Measurements from ENCODE around the gene HLA-DMA. TPM values are rescaled to one million over a fixed set of nuclear protein-coding genes. Genes with fewer than 3 reads are reported as not detected.

HLA-DMA gene
- total and polyA plus RNA-seq, 2 of the 4 experiments (the other 2 are of a cell fraction) = 2.3 to 8.3 TPM

DNA sequence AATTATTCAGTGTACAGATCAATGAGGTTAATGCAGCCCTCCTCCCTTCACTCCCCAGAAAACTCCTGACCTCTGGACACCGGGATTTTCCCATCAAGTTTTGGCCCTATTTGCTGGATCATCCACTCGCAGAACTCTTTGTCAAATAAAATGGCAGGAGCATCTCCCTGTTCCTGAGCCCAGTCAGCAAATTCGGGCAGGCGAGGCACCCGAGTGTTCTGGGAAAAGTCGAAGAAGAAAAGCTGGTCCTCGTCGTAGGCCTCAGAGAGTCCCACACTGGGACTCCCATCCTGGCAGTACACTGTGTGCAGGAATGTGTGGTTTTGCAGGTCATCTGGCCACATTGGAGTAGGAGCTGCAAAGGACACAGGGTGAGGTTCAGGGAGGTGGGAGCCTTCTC is 2.4 kb downstream of the HLA-DMA start:
- 0 out of 4 replicates have a peak, but pooled peaks cover 0 to 3% of the 10 kb centered on the region in 2 experiments for H3K79me1 ChIP-seq (ENCODE audit: low read depth in 1 of 2, low read length in 2 of 2)
- H4K20me1 ChIP-seq (ENCODE audit: insufficient read depth, low read length) = no peaks in the 10 kb centered on the region
- ChIA-PET POLR2A (ENCODE audit: unreplicated experiment) (interaction anchor here (0.8 kb wide), 1 partner anchor 23 kb away, joined by 3 read pairs; no protein-coding TSS in a partner anchor), CTCF (no interaction called here)
- no peak overlapping the region for H2BK20ac ChIP-seq (ENCODE audit: low read depth, low read length)
- H2BK5ac ChIP-seq (ENCODE audit: low read depth, low read length, poor library complexity, severe bottlenecking) = no peak overlapping the region
- no peaks in the 10 kb centered on the region for H3K36me3 ChIP-seq (ENCODE audit: control insufficient read depth, insufficient read depth, low read length)
- H3K18ac ChIP-seq (ENCODE audit: low read depth, low read length) = no peak overlapping the region
- H3K4me1 ChIP-seq (ENCODE audit: control insufficient read depth, insufficient read depth, low read length) = peaks cover 3% of the 10 kb centered on the region; the same call in 1 of the 2 replicates
- no peak overlapping the region; the same call in 1 of the 2 replicates for H2AK5ac ChIP-seq (ENCODE audit: low read depth, low read length)
- H2BK120ac ChIP-seq (ENCODE audit: low read depth, low read length) = no peak overlapping the region
- no peaks in the 10 kb centered on the region for H3K9me3 ChIP-seq (ENCODE audit: control insufficient read depth, insufficient read depth, low read length)
- no peak overlapping the region for H2AFZ ChIP-seq (replicated peaks; ENCODE audit: low read length, poor library complexity)
- no peak overlapping the region for H3K4me3 ChIP-seq (ENCODE audit: insufficient read depth, low read depth, low read length)
- H3K4ac ChIP-seq (ENCODE audit: low read depth, low read length) = no peak overlapping the region
- H3K14ac ChIP-seq (replicated peaks; ENCODE audit: low read depth, low read length) = no peak overlapping the region
- H2BK15ac ChIP-seq (ENCODE audit: low read depth, low read length) = no peak overlapping the region; the same call in 2 of the 3 replicates
- no peak for DNase-seq
- no peak overlapping the region for H3K27ac ChIP-seq (ENCODE audit: insufficient read depth, low read length)
- H2AK9ac ChIP-seq (replicated peaks; ENCODE audit: low read depth, low read length, poor library complexity) = no peak overlapping the region
- TF ChIP-seq RCOR1 (IDR thresholded peaks at IDR 0.05; ENCODE audit: insufficient replicate concordance, low read length) (no peak), POLR2A (IDR thresholded peaks at IDR 0.05; ENCODE audit: low read depth, low read length) (no peak), CEBPB (IDR thresholded peaks at IDR 0.05; ENCODE audit: low read depth, low read length) (no peak), MAZ (IDR thresholded peaks at IDR 0.05; ENCODE audit: borderline replicate concordance, low read depth, low read length) (no peak), MAFK (IDR thresholded peaks at IDR 0.05; ENCODE audit: low read depth, low read length) (no peak), MXI1 (IDR thresholded peaks at IDR 0.05; ENCODE audit: borderline replicate concordance, low read depth, low read length) (no peak), BHLHE40 (IDR thresholded peaks at IDR 0.05; ENCODE audit: low read depth, low read length) (no peak), ELK1 (IDR thresholded peaks at IDR 0.05; ENCODE audit: borderline replicate concordance, low read depth, low read length) (no peak), CHD1 (IDR thresholded peaks at IDR 0.05; ENCODE audit: low read depth, low read length) (no peak), RAD21 (IDR thresholded peaks at IDR 0.05; ENCODE audit: low read length) (no peak), USF2 (IDR thresholded peaks at IDR 0.05; ENCODE audit: low read depth, low read length) (no peak), NFE2L2 (IDR thresholded peaks at IDR 0.05; ENCODE audit: low read depth, low read length) (no peak), FOS (IDR thresholded peaks at IDR 0.05; ENCODE audit: low read depth, low read length) (no peak)
- TF ChIP-seq, protein P1, sequence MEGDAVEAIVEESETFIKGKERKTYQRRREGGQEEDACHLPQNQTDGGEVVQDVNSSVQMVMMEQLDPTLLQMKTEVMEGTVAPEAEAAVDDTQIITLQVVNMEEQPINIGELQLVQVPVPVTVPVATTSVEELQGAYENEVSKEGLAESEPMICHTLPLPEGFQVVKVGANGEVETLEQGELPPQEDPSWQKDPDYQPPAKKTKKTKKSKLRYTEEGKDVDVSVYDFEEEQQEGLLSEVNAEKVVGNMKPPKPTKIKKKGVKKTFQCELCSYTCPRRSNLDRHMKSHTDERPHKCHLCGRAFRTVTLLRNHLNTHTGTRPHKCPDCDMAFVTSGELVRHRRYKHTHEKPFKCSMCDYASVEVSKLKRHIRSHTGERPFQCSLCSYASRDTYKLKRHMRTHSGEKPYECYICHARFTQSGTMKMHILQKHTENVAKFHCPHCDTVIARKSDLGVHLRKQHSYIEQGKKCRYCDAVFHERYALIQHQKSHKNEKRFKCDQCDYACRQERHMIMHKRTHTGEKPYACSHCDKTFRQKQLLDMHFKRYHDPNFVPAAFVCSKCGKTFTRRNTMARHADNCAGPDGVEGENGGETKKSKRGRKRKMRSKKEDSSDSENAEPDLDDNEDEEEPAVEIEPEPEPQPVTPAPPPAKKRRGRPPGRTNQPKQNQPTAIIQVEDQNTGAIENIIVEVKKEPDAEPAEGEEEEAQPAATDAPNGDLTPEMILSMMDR (conservative IDR thresholded peaks at IDR 0.05; ENCODE audit: low read depth, low read length) = no peak
- dilution Hi-C loops (cut with HindIII; ENCODE audit: low sequenced_read_pairs, unreplicated experiment) (no loop called here), in situ Hi-C loops (cut with MboI; ENCODE audit: low sequenced_read_pairs) (loop anchor here (25.0 kb wide), 1 partner anchor 763 kb away; the partner anchor contains the start of genes AGER, AGPAT1, GPSM3 and PBX2), intact Hi-C loops (cut with micrococcal nuclease) (no loop called here)
- no peak overlapping the region for H4K5ac ChIP-seq (ENCODE audit: low read depth, low read length)
- ATAC-seq (ENCODE audit: low read depth) = no peak
- H4K91ac ChIP-seq (ENCODE audit: insufficient read depth, low read depth, low read length) = no peak overlapping the region
- no peaks in the 10 kb centered on the region for H3K27me3 ChIP-seq (ENCODE audit: control insufficient read depth, insufficient read depth, low read length)
- 80% methylated on average over 2 of the region's 8 CpGs; no CpG with 5 or more reads in 1 of the 2 experiments for WGBS, 2 experiments (ENCODE audit: extremely low coverage in 2 of 2, insufficient read length in 1 of 2)
- H3K56ac ChIP-seq (ENCODE audit: extremely low read depth, insufficient read depth, low read length) = no peak overlapping the region
- BruUV-seq (replicated peaks) = no TSS peak
- H3K9ac ChIP-seq (ENCODE audit: low read depth, low read length) = no peak overlapping the region
- no peak overlapping the region for H4K8ac ChIP-seq (ENCODE audit: low read depth in 2 of 2, low read length in 2 of 2)
- no peak overlapping the region for H3K4me2 ChIP-seq (ENCODE audit: low read depth, low read length)
- H3K23ac ChIP-seq (ENCODE audit: low read depth, low read length) = no peak overlapping the region
- H3K9me1 ChIP-seq (ENCODE audit: insufficient read depth, low read length) = peaks cover 4% of the 10 kb centered on the region; the same call in 1 of the 2 replicates
